Panc1 (cell line): ENCODE results near the gene TNFSF9.

Experiments used
- POLR2AphosphoS5 ChIP-seq: IDR thresholded peaks from 2 replicates; pipeline ENCODE4 v1.6.1; 2012; ENCODE audit warnings: mild to moderate bottlenecking, low read depth, low read length, moderate library complexity
- TCF7L2 ChIP-seq: IDR thresholded peaks from 2 replicates; pipeline ENCODE4 v1.6.1; 2011; ENCODE audit warnings: mild to moderate bottlenecking, low read depth, low read length, inconsistent platforms
- TF ChIP-seq, protein P1 (sequence below): fragments of 450-650 bp; IDR thresholded peaks from 2 replicates; pipeline ENCODE4 v1.5.1; 2017; ENCODE audit warnings: mild to moderate bottlenecking

DNA sequence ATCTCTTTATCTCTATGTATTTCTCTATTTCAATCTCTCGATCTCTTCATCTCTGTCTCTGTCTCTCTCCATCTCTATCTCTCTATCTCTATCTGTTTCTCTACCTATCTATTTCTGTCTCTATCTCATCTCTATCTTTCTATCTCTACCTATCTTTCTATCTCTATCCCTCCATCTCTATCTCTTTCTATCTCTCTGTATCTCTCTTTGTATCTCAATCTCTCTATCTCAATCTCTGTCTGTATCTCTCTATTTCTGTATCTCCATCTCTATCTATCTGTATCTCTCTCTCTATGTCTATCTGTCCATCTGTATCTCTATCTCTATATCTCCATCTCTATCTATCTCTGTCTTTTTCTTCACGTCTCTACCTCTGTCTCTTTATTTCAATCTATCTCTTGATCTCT lies 25.2 kb downstream of the TNFSF9 start:
- TF ChIP-seq POLR2AphosphoS5 (no peak), TCF7L2 (no peak)
- TF ChIP-seq, protein P1, sequence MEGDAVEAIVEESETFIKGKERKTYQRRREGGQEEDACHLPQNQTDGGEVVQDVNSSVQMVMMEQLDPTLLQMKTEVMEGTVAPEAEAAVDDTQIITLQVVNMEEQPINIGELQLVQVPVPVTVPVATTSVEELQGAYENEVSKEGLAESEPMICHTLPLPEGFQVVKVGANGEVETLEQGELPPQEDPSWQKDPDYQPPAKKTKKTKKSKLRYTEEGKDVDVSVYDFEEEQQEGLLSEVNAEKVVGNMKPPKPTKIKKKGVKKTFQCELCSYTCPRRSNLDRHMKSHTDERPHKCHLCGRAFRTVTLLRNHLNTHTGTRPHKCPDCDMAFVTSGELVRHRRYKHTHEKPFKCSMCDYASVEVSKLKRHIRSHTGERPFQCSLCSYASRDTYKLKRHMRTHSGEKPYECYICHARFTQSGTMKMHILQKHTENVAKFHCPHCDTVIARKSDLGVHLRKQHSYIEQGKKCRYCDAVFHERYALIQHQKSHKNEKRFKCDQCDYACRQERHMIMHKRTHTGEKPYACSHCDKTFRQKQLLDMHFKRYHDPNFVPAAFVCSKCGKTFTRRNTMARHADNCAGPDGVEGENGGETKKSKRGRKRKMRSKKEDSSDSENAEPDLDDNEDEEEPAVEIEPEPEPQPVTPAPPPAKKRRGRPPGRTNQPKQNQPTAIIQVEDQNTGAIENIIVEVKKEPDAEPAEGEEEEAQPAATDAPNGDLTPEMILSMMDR: no peak
